ENCODE data around the gene MRTO4. TPM values are rescaled to one million over a fixed set of nuclear protein-coding genes. Genes with fewer than 3 reads are reported as not detected.

The MRTO4 gene
- total RNA-seq, 4 donors from 2014 or later, result 16.0 to 19.5 (median 17.5) TPM

DNA sequence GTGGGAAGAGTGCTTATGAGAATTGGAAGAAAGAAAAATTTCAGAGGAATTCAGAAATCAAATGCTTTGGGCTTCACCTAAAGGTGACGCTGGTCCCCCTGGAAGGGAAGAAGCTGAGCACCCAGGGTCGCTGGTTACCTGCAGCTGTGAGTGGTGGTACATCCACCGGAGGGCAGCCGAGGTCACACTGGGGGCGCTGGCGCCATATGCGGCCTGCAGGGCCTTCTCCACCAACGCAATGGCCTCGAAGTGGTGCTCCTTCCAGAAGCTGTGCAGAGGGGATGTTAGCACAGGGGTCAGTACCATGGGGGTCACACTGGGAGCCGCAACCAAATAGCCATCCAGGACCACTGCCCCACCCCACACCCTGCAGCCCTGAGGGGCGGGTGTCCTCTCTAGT is 54.3 kb downstream of the MRTO4 start:
- TF ChIP-seq, protein P1, sequence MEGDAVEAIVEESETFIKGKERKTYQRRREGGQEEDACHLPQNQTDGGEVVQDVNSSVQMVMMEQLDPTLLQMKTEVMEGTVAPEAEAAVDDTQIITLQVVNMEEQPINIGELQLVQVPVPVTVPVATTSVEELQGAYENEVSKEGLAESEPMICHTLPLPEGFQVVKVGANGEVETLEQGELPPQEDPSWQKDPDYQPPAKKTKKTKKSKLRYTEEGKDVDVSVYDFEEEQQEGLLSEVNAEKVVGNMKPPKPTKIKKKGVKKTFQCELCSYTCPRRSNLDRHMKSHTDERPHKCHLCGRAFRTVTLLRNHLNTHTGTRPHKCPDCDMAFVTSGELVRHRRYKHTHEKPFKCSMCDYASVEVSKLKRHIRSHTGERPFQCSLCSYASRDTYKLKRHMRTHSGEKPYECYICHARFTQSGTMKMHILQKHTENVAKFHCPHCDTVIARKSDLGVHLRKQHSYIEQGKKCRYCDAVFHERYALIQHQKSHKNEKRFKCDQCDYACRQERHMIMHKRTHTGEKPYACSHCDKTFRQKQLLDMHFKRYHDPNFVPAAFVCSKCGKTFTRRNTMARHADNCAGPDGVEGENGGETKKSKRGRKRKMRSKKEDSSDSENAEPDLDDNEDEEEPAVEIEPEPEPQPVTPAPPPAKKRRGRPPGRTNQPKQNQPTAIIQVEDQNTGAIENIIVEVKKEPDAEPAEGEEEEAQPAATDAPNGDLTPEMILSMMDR (IDR thresholded peaks at IDR 0.05), result no peak
- TF ChIP-seq POLR2A (IDR thresholded peaks at IDR 0.05), result no peak
- WGBS, 2 donors, result 93 to 95% methylated on average over 10 of the region's 11 CpGs
- H3K36me3 ChIP-seq, result peaks cover 17 to 38% of the 10 kb centered on the region in 2 donors
- H3K27ac ChIP-seq, result no peak overlapping the region
- H3K9me3 ChIP-seq, result no peaks in the 10 kb centered on the region
- no peak for DNase-seq
- no peaks in the 10 kb centered on the region for H3K27me3 ChIP-seq
- no peak overlapping the region for H3K4me3 ChIP-seq (replicated peaks in 1 of 3)
- H3K4me1 ChIP-seq, result peaks cover 3 to 4% of the 10 kb centered on the region in 2 donors
- intact Hi-C loops (cut with DNase I), result no loop called here

DNA sequence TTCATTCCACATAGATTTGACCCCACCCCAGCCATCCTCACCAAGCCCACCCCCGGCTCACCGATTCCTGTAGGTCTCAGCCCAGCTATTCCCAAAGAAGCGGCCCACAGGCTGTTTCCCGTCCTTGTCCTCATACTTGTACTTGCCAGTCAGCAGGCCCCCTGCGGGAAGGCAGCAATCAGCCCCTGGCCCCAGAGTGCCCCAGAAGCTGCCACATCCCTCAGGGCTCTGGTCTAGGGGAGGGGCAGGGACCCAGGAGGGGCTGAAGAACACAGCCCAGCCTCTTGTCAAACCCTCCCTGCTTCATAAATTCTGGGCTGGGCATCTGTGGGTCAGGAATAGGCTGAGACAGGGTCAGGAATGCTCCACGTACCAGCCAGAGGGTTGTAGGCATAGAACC is 55.3 kb downstream of the MRTO4 start:
- 95 to 98% methylated on average over 6 of the region's 6 CpGs for WGBS, 2 donors
- Histone ChIP-seq H3K27me3 (no peaks in the 10 kb centered on the region), H3K27ac (no peak overlapping the region), H3K36me3 (peaks cover 17 to 38% of the 10 kb centered on the region in 2 donors), H3K4me1 (peaks cover 9 to 10% of the 10 kb centered on the region in 2 donors), H3K9me3 (no peaks in the 10 kb centered on the region), H3K4me3 (replicated peaks in 1 of 3) (no peak overlapping the region)
- intact Hi-C loops (cut with DNase I), result no loop called here
- no peak for DNase-seq
- TF ChIP-seq POLR2A (IDR thresholded peaks at IDR 0.05), result no peak

DNA sequence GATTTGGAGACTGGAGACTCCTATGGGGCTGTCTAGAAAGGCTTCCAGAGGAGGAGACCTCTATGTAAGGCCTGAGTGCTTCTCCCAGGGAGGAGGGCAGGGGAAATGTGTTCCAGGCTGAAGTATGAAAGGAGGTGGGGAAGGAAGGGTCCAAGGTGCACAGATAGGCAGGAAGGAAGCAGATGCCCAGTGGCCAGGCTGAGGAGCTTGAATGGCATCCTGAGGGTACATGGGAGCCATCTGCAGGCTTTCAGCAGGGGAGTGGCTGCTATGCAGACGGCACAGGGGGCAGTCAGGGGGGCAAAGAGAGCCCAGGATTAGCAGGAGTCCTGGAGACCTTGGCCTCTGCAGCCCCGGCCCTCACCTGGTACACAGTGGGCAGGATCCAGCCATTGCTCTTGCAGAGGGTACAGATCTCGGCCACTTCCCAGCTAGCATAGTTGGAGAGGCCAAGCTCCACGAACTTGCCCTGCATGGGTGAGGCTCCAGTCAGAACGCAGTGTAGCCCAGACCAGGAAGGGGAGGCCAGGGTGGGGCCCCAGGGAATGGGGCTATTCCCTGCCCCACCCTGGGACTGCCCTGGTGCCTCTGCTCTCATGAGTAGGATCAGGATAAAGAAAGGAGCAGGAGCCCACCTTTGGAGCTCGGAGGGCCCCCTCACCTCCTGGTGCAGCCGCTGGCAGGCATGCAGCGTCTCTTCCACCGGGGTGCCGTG is 56.3 kb downstream of the MRTO4 start:
- TF ChIP-seq, protein P1 (IDR thresholded peaks at IDR 0.05), result no peak
- TF ChIP-seq POLR2A (IDR thresholded peaks at IDR 0.05), result no peak
- Histone ChIP-seq H3K27ac (no peak overlapping the region), H3K36me3 (peaks cover 17 to 38% of the 10 kb centered on the region in 2 donors), H3K4me3 (replicated peaks in 1 of 3) (no peak overlapping the region), H3K27me3 (no peaks in the 10 kb centered on the region), H3K9me3 (no peaks in the 10 kb centered on the region), H3K4me1 (peaks cover 9 to 13% of the 10 kb centered on the region in 2 donors)
- 89 to 93% methylated on average over 10 of the region's 10 CpGs for WGBS, 2 donors
- DNase-seq, result no peak
- intact Hi-C loops (cut with DNase I), result no loop called here

DNA sequence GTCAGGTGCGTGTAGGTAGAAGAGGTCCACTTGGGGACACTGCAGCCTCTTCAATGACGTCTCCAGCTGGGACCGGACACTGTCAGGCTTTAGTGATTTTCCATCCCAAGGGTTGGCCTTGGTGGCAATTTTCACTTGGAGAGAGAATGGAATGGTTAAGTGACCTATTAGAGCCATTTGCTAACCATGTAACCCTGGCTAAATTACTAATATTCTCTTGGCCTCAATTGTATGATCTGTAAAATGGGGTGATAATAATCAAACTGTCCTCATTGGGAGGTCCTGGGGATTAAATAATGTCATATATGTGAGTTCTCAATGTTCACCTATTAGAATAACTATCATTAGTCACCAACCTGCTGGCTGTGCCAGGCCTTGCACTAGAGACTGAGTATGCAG is 56.9 kb downstream of the MRTO4 start:
- TF ChIP-seq, protein P1 (IDR thresholded peaks at IDR 0.05), result no peak
- no peak for TF ChIP-seq POLR2A (IDR thresholded peaks at IDR 0.05)
- Histone ChIP-seq H3K4me3 (replicated peaks in 1 of 3) (no peak overlapping the region), H3K9me3 (no peaks in the 10 kb centered on the region), H3K27me3 (no peaks in the 10 kb centered on the region), H3K36me3 (peaks cover 17 to 35% of the 10 kb centered on the region in 2 donors), H3K27ac (no peak overlapping the region), H3K4me1 (peaks cover 9 to 19% of the 10 kb centered on the region in 2 donors)
- no peak for DNase-seq
- intact Hi-C loops (cut with DNase I), result no loop called here
- 86 to 92% methylated on average over 1 to 3 of the region's 3 CpGs for WGBS, 2 donors

DNA sequence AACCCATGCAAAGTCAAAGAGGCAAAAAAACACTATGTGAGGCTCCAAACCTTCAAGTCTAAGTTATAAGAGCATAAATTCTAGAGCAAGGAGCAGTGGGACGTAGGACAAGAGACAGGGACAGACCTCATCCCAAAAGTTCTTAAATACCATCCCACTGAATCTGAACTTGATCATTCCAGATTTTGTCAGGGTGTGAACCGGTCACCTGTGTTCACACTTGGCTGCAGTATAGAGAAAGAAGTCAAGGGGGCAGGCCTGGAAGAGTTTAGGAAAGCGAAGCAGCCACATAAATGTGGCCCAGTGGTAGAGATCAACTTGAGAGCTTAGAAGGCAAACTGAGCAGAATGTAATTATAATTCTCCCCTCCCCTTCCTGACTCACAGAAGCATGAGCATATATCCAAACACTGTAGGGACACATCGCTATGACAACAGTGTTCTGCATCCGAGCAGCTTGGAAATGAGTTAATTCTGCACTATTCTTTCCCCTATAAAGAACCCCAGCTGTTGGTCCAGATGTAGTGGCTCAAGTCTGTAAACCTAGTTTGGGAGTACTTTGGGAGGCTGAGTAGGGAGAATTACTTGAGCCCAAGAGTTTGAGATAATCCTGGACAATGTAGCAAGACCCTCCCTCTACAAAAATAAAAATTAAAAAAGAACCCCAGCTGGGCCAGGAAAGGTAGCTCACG is 57.7 kb downstream of the MRTO4 start:
- 79 to 93% methylated on average over 6 of the region's 6 CpGs for WGBS, 2 donors
- Histone ChIP-seq H3K4me3 (replicated peaks in 1 of 3) (no peak overlapping the region), H3K9me3 (no peaks in the 10 kb centered on the region), H3K27ac (no peak overlapping the region), H3K4me1 (peaks cover 9 to 20% of the 10 kb centered on the region in 2 donors), H3K27me3 (no peaks in the 10 kb centered on the region), H3K36me3 (peaks cover 17 to 28% of the 10 kb centered on the region in 2 donors)
- TF ChIP-seq, protein P1 (IDR thresholded peaks at IDR 0.05), result no peak
- no peak for TF ChIP-seq POLR2A (IDR thresholded peaks at IDR 0.05)
- DNase-seq, result no peak
- intact Hi-C loops (cut with DNase I), result no loop called here

Small RNA genes within 50 kb of the gene (small RNA-seq; reads per million reads assigned to genes)
- gene RNU6-1099P, result not detected

Other genes starting within 250 kb of the MRTO4 start
- 100 to 1,000 TPM; 110 to 221 (median 160) TPM for gene UBR4, start 41.5 kb upstream of the MRTO4 start, total RNA-seq
- gene EMC1, start 281 bp upstream of the MRTO4 start, total RNA-seq, result 10 to 100 TPM; 32.8 to 54.1 (median 43.0) TPM
- 1 to 10 TPM; 1.8 to 3.5 (median 2.3) TPM for gene AKR7A3, start 37.0 kb downstream of the MRTO4 start, total RNA-seq
- 100 to 1,000 TPM in 2 of 4 donors, 10 to 100 TPM in 2; 70.8 to 136 (median 110) TPM for gene AKR7A2, start 60.3 kb downstream of the MRTO4 start, total RNA-seq
- 10 to 100 TPM; 17.6 to 24.6 (median 17.8) TPM for gene SLC66A1, start 60.5 kb downstream of the MRTO4 start, total RNA-seq
- 100 to 1,000 TPM in 2 of 4 donors, 10 to 100 TPM in 2; 75.4 to 116 (median 93.1) TPM for gene CAPZB, start 233.7 kb downstream of the MRTO4 start, total RNA-seq